Measurements from ENCODE around the gene HMGN2.
A peak's percentile ranks its signal among the peaks of the same experiment; 100 is the strongest.
"Not testable (repeated sequence)": the region's sequence is repeated elsewhere in the genome, so short reads cannot be mapped to it uniquely, and the experiment has no call there.

Gene HMGN2

GRCh38 chr1:26476958-26477357, 4.7 kb downstream of the HMGN2 start:
- DNase-seq (ENCODE audit: low read depth in 2 of 3, low spot score in 1 of 3): no peak

DNA sequence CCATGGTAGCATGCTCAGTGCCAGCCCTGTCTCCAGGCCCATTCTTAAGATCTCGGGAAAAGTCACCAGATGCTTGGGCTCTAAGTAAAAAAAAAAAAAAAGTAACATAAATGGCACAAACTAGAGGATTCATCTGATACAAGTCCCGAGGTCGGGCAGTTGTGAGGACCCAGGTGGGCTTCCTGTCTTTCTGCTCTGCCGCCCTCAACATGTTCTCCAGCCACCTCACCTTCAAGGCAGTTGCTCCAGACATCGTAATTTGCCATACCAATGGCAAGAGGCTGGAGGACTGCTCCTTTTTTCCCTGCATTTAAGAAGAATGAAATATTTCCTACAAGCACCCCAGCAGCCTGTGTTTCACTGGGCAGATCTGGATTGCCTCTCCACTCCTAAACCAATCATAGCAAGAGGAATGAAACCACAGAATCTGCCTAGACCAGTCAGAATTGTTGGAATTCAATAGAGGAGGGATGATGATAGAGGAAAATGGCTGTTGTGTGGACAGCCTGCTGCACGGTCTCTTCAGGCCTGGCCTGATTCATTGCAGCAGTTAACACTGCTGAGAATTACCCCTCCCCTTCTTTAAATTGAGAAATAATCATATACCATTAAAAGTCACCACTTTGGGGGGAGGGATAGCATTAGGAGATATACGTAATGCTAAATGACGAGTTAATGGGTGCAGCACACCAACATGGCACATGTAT, 5.4 kb downstream of the HMGN2 start:
- no peak for DNase-seq (ENCODE audit: low read depth in 2 of 3, low spot score in 1 of 3)

DNA sequence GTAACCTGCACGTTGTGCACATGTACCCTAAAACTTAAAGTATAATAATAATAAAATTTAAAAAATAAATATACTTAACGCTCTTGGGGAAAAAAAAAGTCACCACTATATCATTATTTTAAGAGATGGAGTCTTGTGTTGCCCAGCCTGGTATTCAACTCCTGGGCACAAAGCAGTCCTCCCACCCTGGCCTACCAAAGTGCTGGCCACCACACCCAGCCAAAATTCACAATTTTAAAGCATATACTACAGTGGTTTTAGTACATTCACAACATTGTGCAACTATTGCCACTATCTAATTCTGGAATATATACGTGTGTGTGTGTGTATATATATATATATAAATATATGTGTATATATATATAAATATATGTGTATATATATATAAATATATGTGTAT, 5.9 kb downstream of the HMGN2 start:
- no peak for DNase-seq (ENCODE audit: low read depth in 2 of 3, low spot score in 1 of 3)

DNA sequence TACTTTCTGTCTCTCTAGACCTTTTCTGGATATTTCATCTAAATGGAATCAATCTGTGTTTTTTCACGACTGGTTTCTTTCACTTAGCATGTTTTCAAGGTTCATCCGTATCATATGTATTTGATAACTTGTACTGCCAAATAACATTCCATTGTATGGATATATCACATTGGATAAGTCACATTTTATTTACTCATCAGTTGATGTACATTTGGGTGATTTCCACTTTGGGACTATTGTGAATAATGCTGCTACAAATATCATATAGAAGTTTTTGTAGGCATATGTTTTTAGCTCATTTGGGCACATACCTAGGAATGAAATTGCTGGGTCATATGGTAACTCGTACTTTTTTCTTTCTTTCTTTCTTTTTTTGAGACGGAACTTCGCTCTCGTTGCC, 6.7 kb downstream of the HMGN2 start:
- DNase-seq (ENCODE audit: low read depth in 2 of 3, low spot score in 1 of 3): no peak

GRCh38 chr1:26482921-26483320, 10.7 kb downstream of the HMGN2 start:
- no peak for DNase-seq (ENCODE audit: low read depth in 2 of 3, low spot score in 1 of 3)

DNA sequence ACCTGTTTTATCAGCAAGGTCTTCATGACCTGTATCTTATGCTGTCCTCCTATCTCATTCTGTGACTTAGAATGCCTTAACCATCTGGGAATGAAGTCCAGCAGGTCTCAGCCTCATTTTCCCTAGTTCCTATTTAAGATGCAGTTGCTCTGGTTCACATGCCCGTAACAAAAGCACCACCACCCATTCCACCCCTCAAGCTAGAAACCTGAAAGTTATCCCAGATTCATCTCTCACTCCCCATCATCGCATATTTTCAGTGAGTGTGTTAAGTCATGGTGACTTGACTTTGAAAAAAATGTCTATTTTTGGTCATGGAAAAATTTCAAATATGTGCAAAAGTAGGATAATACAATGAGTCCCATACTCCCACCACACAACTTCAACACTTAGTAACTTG, 11.7 kb downstream of the HMGN2 start:
- DNase-seq (ENCODE audit: low read depth in 2 of 3, low spot score in 1 of 3): no peak

DNA sequence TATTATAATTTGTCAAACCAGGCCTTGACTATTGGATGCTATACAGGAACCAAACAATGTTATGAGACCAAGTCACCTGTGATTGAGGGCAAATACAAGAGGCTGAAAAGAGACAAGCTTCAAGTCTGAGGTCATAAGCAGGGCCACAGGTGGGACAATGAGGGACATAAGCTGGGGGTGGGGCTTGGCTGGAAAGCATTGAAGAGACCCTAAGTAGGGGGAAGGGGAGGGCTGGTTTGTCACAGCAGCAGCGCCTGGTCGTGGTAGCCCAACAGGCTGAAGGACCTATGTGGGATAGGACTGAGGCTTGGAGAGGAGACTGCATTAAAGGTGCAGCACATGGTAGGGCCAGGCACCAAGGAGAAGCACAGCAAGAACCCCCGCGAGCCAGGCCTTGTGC, 17.9 kb downstream of the HMGN2 start:
- no peak for DNase-seq (ENCODE audit: low read depth in 2 of 3, low spot score in 1 of 3)

DNA sequence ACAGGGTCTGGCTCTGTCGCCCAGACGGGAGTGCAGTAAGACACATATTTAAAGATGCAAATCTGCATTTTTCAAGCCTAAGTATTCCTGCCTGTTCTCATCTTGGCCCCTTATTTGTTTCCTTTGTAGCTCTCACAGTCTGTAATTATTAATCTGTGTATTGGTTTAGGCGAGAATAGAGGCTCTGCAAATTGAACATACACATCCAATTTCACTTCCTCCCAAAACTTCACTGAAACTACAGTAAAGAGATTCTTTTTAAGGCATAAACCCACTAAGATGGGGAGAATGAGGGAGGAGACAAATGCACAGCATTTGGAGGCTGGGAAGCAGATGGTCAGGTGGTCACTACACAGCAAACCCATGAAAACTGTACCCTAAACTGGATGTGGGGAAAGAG, 21.0 kb downstream of the HMGN2 start:
- DNase-seq (ENCODE audit: low read depth in 2 of 3, low spot score in 1 of 3): no peak

GRCh38 chr1:26493938-26494337, 21.7 kb downstream of the HMGN2 start:
- DNase-seq (ENCODE audit: low read depth in 2 of 3, low spot score in 1 of 3): no peak

- no peak for DNase-seq (ENCODE audit: low read depth in 2 of 3, low spot score in 1 of 3)
Measured at GRCh38 chr1:26496861-26497260, 24.6 kb downstream of the HMGN2 start.

DNA sequence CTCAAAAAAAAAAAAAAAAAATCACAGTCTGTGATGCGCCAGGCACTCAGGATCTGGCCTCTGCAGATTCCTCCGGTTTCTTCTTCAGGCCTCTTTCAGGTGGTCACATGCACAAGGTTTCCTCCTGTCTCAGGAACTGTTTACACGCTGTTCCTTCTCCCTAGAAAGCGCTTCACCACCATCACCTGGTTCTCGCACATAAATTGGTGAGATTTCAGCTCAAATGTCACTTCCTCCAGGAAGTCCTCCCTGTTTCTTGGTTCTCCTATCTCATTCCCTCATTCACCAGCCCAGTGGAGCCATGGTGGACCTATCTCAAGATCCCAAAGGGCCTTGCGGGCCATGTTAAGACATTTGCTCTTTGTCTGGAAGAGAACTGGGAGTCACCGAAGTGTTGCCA, 26.7 kb downstream of the HMGN2 start:
- DNase-seq (ENCODE audit: low read depth in 2 of 3, low spot score in 1 of 3): no peak

- DNase-seq (ENCODE audit: low read depth in 2 of 3, low spot score in 1 of 3): peak; percentile 84 to 92 (median 91)
Measured at GRCh38 chr1:26500488-26501175, 28.4 kb downstream of the HMGN2 start.

DNA sequence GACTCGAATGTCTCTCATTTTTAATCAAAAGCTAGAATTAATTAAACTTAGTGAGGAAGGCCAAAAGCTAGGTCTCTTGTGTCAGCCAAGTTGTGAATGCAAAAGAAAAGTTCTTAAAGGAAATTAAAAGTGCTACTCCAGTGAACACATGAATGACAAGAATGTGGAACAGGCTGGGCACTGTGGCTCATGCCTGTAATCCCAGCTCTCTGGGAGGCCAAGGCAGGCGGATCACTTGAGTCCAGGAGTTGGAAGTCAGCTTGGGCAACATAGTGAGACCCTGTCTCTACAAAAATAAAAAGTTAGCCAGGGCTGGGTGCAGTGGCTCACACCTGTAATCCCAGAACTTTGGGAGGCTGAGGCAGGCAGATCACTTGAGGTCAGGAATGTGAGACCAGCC, 38.5 kb downstream of the HMGN2 start:
- DNase-seq (ENCODE audit: low read depth in 2 of 3, low spot score in 1 of 3): not testable (repeated sequence)

GRCh38 chr1:26515836-26516235, 43.6 kb downstream of the HMGN2 start:
- DNase-seq (ENCODE audit: low read depth in 2 of 3, low spot score in 1 of 3): not testable (repeated sequence)

- DNase-seq (ENCODE audit: low read depth in 2 of 3, low spot score in 1 of 3): no peak
Measured at GRCh38 chr1:26516987-26517765, 44.9 kb downstream of the HMGN2 start.

DNA sequence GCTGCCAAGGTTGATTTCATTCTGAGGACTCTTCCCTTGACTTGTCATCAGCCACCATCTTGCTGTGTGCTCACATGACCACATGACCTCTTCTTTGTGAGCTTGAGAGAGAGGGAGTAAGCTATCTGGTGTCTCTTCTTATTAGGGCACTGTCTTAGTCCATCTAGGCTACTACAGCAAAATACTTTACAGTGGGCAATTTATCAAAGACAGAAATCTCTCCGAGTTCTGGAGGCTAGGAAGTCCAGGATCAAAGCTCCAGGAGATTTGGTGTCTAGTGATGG, 45.5 kb downstream of the HMGN2 start:
- DNase-seq (ENCODE audit: low read depth in 2 of 3, low spot score in 1 of 3): no peak

GRCh38 chr1:26518355-26518754, 46.1 kb downstream of the HMGN2 start:
- DNase-seq (ENCODE audit: low read depth in 2 of 3, low spot score in 1 of 3): no peak

DNA sequence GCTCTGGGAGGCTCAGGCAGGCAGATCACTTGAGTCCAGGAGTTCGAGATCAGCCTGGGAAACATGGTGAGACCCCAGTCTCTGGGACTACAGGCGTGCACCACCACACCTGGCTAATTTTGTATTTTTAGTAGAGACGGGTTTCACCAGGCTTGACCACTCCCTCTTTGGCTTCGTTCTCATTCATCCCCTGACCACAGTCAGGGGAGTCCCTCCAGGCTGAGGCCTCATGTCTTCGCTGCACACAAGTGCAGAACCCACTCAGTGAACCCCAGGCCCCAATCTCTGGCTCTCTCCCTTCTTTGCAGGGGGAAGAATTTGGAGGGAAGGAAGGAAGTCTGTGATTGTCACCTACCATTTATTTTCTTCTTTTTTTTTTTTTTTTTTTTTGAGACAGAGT, 48.1 kb downstream of the HMGN2 start:
- no peak for DNase-seq (ENCODE audit: low read depth in 2 of 3, low spot score in 1 of 3)

DNA sequence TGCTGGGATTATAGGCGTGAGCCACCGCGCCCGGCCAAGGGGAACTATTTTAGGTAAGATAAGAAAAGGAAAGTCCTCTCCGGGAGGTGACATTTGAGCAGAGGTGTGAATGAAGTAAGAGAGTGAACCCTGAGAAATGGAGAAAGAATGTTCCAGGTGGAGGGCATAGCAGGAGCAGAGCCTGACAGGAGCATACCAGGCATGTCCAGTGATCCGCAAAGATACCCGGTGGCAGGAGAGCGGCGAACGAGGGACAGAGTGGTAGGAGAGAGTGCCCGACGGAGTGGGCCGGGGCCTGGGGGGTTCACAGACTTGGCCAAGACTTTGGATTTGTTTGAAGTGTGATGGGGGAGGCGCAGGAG, 49.4 kb downstream of the HMGN2 start:
- no peak for DNase-seq (ENCODE audit: low read depth in 2 of 3, low spot score in 1 of 3)

DNA sequence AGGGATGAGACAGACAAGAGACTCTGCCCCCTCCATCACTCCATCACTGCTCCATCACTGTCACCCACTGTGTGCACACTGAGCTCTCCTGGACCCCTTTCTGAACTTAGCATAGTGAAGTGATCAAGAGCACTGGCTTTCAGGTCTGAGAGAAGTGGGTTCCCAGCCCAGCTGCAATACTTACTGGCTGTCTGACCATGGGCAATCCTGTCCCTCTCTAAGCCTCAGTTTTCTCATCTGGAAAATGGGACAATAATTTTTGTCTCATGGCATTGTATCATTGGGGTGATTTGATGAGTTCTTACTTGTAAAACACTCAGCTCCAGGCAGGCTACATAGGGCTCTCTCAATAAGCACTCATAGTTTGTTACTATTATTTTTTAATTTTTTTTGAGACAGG, 49.8 kb downstream of the HMGN2 start:
- no peak for DNase-seq (ENCODE audit: low read depth in 2 of 3, low spot score in 1 of 3)

DNA sequence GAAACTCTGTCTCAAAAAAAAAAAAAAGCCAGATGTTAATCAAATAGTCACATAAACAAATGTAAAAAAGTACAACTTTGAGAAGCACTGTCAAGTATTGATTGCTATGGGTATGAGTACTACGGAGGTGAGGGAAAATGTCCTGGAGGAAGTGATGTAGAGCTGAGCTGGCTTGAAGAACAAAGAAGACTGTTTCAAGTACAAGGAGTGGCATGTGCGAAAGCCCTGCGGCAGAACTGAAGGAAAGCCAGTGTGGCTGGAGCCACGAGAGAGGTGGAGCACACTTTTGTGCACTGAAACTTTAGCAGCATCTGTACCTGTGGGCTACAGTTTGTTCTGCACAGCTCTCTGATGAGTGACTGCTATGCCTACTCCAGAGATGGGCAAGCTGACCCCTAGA, 51.9 kb downstream of the HMGN2 start:
- DNase-seq (ENCODE audit: low read depth in 2 of 3, low spot score in 1 of 3): no peak

Measured in stimulated activated CD4-positive, alpha-beta T cell treated with anti-CD3 and anti-CD28 coated beads, Interleukin-12 subunit alpha, Interleukin-12 subunit beta, amount 100 ng/mL, for 48 hours (primary cell).